Measurements from ENCODE around the gene DOK5. TPM values are rescaled to one million over a fixed set of nuclear protein-coding genes. Genes with fewer than 3 reads are reported as not detected.

DOK5 gene
- total RNA-seq, 2 experiments from 2014 or later: not detected

DNA sequence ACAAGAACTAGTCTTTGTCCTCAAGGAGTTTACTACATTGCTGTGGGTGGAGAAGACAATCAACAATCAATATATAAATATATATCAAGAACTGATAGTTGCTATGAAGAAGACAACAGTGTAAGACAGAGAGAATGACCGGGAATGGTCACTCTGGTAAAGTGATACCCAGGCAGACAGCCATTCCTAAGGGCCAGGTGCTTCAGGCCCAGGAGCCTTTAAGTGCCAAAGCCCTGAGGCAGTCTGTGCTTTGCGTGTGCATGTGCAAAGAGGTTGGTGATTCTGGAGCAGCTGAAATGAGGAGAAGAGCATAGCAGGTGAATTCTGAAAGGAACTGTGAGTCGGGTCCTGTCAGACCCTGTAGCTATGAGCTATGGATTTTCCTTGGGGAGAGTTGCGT is 154.2 kb downstream of the DOK5 start:
- no TSS peak for BruUV-seq (replicated peaks)
- Histone ChIP-seq H3K4me3 (ENCODE audit: low read depth, low read length, poor library complexity, severe bottlenecking) (no peak overlapping the region), H3K9me3 (ENCODE audit: low read length) (no peaks in the 10 kb centered on the region), H4K20me1 (ENCODE audit: insufficient read depth, low read length) (no peaks in the 10 kb centered on the region), H3K79me2 (ENCODE audit: insufficient read depth, low read depth, low read length) (no peaks in the 10 kb centered on the region), H3K9me2 (ENCODE audit: insufficient read depth, low read length) (no peaks in the 10 kb centered on the region), H2AFZ (ENCODE audit: low read length) (no peak overlapping the region), H3K4me2 (ENCODE audit: low read length) (no peak overlapping the region), H3K4me1 (ENCODE audit: insufficient read depth, low read length, poor library complexity, severe bottlenecking) (no peaks in the 10 kb centered on the region), H3K36me3 (ENCODE audit: insufficient read depth, low read length) (no peaks in the 10 kb centered on the region), H3K27ac (ENCODE audit: low read depth, low read length, poor library complexity, severe bottlenecking) (no peak overlapping the region)
- ChIA-PET POLR2A (no interaction called here), CTCF (ENCODE audit: unreplicated experiment) (no interaction called here)
- DNase-seq (ENCODE audit: low spot score): no peak
- intact Hi-C loops (cut with micrococcal nuclease; ENCODE audit: unreplicated experiment): no loop called here
- no peak for TF ChIP-seq EZH2phosphoT487 (IDR thresholded peaks at IDR 0.05; ENCODE audit: borderline replicate concordance, low read depth, low read length)
- TF ChIP-seq, protein P1, sequence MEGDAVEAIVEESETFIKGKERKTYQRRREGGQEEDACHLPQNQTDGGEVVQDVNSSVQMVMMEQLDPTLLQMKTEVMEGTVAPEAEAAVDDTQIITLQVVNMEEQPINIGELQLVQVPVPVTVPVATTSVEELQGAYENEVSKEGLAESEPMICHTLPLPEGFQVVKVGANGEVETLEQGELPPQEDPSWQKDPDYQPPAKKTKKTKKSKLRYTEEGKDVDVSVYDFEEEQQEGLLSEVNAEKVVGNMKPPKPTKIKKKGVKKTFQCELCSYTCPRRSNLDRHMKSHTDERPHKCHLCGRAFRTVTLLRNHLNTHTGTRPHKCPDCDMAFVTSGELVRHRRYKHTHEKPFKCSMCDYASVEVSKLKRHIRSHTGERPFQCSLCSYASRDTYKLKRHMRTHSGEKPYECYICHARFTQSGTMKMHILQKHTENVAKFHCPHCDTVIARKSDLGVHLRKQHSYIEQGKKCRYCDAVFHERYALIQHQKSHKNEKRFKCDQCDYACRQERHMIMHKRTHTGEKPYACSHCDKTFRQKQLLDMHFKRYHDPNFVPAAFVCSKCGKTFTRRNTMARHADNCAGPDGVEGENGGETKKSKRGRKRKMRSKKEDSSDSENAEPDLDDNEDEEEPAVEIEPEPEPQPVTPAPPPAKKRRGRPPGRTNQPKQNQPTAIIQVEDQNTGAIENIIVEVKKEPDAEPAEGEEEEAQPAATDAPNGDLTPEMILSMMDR (conservative IDR thresholded peaks at IDR 0.05; ENCODE audit: low read length): no peak

DNA sequence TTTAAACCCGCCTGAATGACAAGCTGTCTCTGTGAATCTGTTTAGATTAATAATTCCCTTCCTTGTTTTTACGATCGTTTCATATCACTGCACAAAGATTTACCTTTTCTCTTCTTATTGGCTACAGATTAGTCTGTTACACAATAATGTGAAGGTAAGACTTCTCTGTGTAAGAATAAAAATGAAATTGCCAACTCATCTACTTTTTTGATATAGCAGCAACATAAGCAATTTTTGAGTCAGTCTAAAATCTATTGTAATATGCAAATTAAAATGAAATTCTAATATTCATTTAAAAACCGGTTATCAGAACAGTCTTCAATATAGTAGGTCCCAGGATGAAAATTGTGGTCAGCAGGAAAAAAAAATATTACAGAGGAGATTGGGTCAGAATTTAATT is 155.2 kb downstream of the DOK5 start:
- ChIA-PET CTCF (ENCODE audit: unreplicated experiment) (no interaction called here), POLR2A (interaction anchor here (0.6 kb wide), 1 partner anchor 116 kb away, joined by 10 read pairs; no protein-coding TSS in a partner anchor)
- Histone ChIP-seq H3K4me3 (ENCODE audit: low read depth, low read length, poor library complexity, severe bottlenecking) (no peak overlapping the region), H3K79me2 (ENCODE audit: insufficient read depth, low read depth, low read length) (no peaks in the 10 kb centered on the region), H3K4me2 (ENCODE audit: low read length) (no peak overlapping the region), H3K9me3 (ENCODE audit: low read length) (no peaks in the 10 kb centered on the region), H3K36me3 (ENCODE audit: insufficient read depth, low read length) (no peaks in the 10 kb centered on the region), H3K4me1 (ENCODE audit: insufficient read depth, low read length, poor library complexity, severe bottlenecking) (no peaks in the 10 kb centered on the region), H2AFZ (ENCODE audit: low read length) (no peak overlapping the region), H3K27ac (ENCODE audit: low read depth, low read length, poor library complexity, severe bottlenecking) (no peak overlapping the region), H3K9me2 (ENCODE audit: insufficient read depth, low read length) (no peaks in the 10 kb centered on the region), H4K20me1 (ENCODE audit: insufficient read depth, low read length) (no peaks in the 10 kb centered on the region)
- no peak for DNase-seq (ENCODE audit: low spot score)
- intact Hi-C loops (cut with micrococcal nuclease; ENCODE audit: unreplicated experiment): no loop called here
- no TSS peak for BruUV-seq (replicated peaks)
- TF ChIP-seq EZH2phosphoT487 (IDR thresholded peaks at IDR 0.05; ENCODE audit: borderline replicate concordance, low read depth, low read length): no peak
- TF ChIP-seq, protein P1 (conservative IDR thresholded peaks at IDR 0.05; ENCODE audit: low read length): no peak

DNA sequence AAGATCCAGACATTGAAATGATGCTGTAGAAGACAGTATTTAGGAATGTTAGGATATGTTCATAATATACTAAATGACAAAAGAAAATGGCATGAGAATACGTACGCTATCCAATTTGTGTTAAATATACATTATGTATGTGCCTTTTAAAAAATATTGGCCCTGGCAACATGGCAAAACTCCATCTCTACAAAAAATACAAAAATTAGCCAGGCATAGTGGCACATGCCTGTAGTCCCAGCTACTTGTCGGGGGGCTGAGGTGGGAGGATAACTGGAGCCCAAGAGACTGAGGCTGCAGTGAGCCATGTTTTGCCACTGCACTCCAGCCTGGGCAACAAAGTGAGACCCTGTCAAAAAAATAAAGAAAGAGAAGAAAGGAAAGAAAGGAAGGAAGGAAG is 155.7 kb downstream of the DOK5 start:
- H3K4me2 ChIP-seq (ENCODE audit: low read length): no peak overlapping the region
- H3K4me1 ChIP-seq (ENCODE audit: insufficient read depth, low read length, poor library complexity, severe bottlenecking): no peaks in the 10 kb centered on the region
- no peak overlapping the region for H2AFZ ChIP-seq (ENCODE audit: low read length)
- no peak overlapping the region for H3K27ac ChIP-seq (ENCODE audit: low read depth, low read length, poor library complexity, severe bottlenecking)
- H3K9me2 ChIP-seq (ENCODE audit: insufficient read depth, low read length): no peaks in the 10 kb centered on the region
- no peaks in the 10 kb centered on the region for H4K20me1 ChIP-seq (ENCODE audit: insufficient read depth, low read length)
- BruUV-seq (replicated peaks): no TSS peak
- ChIA-PET CTCF (ENCODE audit: unreplicated experiment) (no interaction called here), POLR2A (interaction anchor here (0.6 kb wide), 1 partner anchor 117 kb away, joined by 10 read pairs; no protein-coding TSS in a partner anchor)
- intact Hi-C loops (cut with micrococcal nuclease; ENCODE audit: unreplicated experiment): no loop called here
- H3K79me2 ChIP-seq (ENCODE audit: insufficient read depth, low read depth, low read length): no peaks in the 10 kb centered on the region
- no peak for DNase-seq (ENCODE audit: low spot score)
- no peaks in the 10 kb centered on the region for H3K36me3 ChIP-seq (ENCODE audit: insufficient read depth, low read length)
- H3K9me3 ChIP-seq (ENCODE audit: low read length): no peaks in the 10 kb centered on the region
- TF ChIP-seq EZH2phosphoT487 (IDR thresholded peaks at IDR 0.05; ENCODE audit: borderline replicate concordance, low read depth, low read length): no peak
- TF ChIP-seq, protein P1 (conservative IDR thresholded peaks at IDR 0.05; ENCODE audit: low read length): no peak
- no peak overlapping the region for H3K4me3 ChIP-seq (ENCODE audit: low read depth, low read length, poor library complexity, severe bottlenecking)

Data from OCI-LY7 (cell line).